ENCODE measurements around the gene GRM4. TPM values are rescaled to one million over a fixed set of nuclear protein-coding genes. Genes with fewer than 3 reads are reported as not detected.
A peak's percentile ranks its signal among the peaks of the same experiment; 100 is the strongest.

The GRM4 gene
- total RNA-seq, 1 donor from 2014 or later, result not detected

DNA sequence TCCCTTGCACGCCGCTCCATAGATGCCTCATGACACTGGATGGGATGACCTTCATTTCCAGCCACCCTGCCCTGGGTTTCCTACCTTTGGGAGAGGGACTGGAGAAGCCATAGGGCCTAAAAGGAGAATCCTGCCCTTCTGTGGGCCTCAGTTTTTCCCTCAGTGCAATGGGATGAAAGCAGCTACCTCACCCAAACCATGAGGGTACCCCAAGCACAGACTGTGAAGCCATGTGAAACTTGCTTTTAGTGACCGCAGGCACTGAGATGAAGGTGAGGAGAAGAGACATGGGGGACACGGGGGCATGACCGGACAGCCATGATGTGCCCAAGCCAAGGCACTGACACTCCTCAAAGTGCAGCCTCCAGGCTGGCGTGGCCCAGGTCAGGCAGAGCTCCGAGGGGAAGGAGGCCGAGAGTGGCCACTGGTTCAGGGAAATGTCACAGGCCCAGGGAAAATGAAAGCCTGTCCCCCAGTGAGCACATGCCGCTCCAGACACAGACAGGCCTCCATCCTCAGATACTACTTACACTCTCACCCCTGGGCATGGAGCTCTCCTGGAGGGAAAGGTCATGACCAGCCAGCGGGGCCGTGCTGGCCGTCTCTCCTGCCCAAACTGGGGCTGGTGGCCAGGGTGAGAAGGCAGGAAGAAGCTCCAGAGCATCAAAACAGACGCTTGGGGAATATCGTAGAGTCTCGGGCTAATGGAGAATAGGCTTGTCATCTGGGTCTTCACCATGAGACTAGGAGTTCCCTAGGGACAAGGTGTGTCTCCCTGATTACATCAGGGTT lies 116.2 kb downstream of the GRM4 start:
- H3K27ac ChIP-seq, result no peak overlapping the region
- TF ChIP-seq, protein P1, sequence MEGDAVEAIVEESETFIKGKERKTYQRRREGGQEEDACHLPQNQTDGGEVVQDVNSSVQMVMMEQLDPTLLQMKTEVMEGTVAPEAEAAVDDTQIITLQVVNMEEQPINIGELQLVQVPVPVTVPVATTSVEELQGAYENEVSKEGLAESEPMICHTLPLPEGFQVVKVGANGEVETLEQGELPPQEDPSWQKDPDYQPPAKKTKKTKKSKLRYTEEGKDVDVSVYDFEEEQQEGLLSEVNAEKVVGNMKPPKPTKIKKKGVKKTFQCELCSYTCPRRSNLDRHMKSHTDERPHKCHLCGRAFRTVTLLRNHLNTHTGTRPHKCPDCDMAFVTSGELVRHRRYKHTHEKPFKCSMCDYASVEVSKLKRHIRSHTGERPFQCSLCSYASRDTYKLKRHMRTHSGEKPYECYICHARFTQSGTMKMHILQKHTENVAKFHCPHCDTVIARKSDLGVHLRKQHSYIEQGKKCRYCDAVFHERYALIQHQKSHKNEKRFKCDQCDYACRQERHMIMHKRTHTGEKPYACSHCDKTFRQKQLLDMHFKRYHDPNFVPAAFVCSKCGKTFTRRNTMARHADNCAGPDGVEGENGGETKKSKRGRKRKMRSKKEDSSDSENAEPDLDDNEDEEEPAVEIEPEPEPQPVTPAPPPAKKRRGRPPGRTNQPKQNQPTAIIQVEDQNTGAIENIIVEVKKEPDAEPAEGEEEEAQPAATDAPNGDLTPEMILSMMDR (IDR thresholded peaks at IDR 0.05), result no peak
- DNase-seq (no peak), ATAC-seq (no peak)
- H3K9me3 ChIP-seq, result no peaks in the 10 kb centered on the region
- intact Hi-C loops (cut with DNase I), result no loop called here
- H3K4me1 ChIP-seq, result no peaks in the 10 kb centered on the region
- no peaks in the 10 kb centered on the region for H3K27me3 ChIP-seq (ENCODE audit: low read depth)
- H3K4me3 ChIP-seq, result no peak overlapping the region
- H3K36me3 ChIP-seq, result no peaks in the 10 kb centered on the region

DNA sequence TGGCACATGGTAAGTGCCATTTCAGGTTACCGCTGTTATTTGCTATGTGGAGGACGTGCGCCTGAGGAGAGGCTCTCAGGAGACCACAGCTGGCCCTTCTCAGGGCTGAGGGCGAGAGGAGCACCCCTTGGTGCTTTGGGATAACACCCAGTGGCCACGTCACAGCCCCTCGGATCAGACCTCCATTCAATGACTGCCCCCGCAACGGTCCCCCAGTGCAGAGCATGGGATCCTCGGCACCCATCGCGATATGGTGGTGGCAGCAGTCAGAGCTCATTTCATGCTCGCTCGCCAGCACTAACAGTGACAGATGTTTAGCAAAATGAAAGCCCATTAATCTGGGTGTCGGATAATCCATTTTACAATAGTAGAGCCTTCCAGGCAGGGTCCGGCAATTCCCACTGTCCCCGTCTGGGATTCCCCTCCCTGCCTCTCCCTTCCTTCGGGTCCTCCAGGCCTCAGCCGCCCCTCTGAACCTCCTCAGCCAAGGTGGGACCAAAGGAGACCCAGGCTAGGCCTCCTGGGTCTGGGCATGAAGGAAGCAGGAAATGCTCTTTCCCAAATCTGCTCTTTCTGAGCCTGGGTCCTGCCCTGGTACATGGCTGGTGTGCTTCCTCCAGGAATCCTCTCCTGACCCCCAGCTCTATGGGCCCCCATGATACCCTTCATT lies 117.1 kb downstream of the GRM4 start:
- H3K36me3 ChIP-seq, result no peaks in the 10 kb centered on the region
- TF ChIP-seq, protein P1 (IDR thresholded peaks at IDR 0.05), result no peak
- H3K4me3 ChIP-seq, result no peak overlapping the region
- no peaks in the 10 kb centered on the region for H3K4me1 ChIP-seq
- no peak for ATAC-seq
- intact Hi-C loops (cut with DNase I), result no loop called here
- H3K9me3 ChIP-seq, result no peaks in the 10 kb centered on the region
- DNase-seq, result no peak
- H3K27ac ChIP-seq, result no peak overlapping the region
- H3K27me3 ChIP-seq (ENCODE audit: low read depth), result no peaks in the 10 kb centered on the region

DNA sequence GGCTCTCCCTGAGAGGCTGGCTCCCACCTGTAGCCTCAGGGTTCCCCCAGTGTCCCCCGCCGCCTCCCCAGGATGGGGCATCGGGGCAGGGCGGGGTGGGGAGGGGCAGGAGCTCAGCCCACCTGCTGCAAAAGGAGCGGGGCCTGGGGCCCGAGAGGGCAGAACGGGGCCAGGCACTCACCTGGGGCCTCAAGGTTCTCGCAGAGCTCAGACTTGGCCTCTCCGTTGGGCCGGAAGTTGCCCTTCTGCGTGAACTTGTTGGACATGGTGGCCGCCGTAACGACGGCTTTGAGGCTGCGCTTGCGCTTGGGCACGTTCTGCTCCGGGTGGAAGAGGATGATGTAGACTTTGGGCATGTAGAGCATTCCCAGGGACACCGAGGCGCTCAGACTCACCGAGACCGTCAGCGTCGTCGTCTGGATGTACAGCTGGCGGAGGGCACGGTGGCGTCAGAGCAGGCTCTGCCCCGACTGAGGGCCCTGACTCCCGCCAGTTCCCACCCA lies 117.9 kb downstream of the GRM4 start:
- peaks cover under 1% of the 10 kb centered on the region for H3K27me3 ChIP-seq (ENCODE audit: low read depth)
- H3K4me1 ChIP-seq, result no peaks in the 10 kb centered on the region
- H3K9me3 ChIP-seq, result no peaks in the 10 kb centered on the region
- no peaks in the 10 kb centered on the region for H3K36me3 ChIP-seq
- no peak for DNase-seq
- H3K4me3 ChIP-seq, result no peak overlapping the region
- TF ChIP-seq, protein P1 (IDR thresholded peaks at IDR 0.05), result peak; percentile 20
- H3K27ac ChIP-seq, result no peak overlapping the region
- ATAC-seq, result peak in 1 of 2 donors; percentile 3
- intact Hi-C loops (cut with DNase I), result no loop called here

DNA sequence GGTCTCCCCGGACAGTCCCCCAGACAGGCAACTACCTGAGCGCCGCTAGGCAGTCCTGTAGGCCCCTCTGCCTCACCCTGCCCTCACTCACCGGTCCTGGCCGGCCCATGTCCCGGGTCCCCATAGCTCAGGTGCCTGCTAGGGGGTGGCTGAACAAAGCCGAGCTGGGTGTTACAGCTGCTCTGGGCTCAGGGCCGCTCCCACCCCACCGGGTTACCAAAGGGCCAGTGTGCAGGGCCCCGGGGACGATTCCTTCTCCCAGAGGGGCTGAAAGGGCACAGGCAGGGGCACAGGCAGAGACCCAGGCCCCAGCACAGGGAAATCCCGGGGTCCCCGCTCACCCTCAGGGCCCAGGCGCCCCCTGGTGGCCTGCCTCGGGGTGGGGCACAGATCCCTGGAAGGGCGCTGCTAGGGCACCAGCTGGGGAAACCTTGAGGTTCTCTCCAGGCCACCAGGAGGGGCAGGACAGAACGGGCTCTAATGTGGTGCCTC lies 118.4 kb downstream of the GRM4 start:
- TF ChIP-seq, protein P1 (IDR thresholded peaks at IDR 0.05), result peak; percentile 81
- Histone ChIP-seq H3K27ac (no peak overlapping the region), H3K9me3 (no peaks in the 10 kb centered on the region), H3K36me3 (no peaks in the 10 kb centered on the region), H3K27me3 (ENCODE audit: low read depth) (peaks cover 5% of the 10 kb centered on the region), H3K4me1 (no peaks in the 10 kb centered on the region), H3K4me3 (no peak overlapping the region)
- ATAC-seq (peak; percentile 47 to 64), DNase-seq (no peak)
- intact Hi-C loops (cut with DNase I), result no loop called here

DNA sequence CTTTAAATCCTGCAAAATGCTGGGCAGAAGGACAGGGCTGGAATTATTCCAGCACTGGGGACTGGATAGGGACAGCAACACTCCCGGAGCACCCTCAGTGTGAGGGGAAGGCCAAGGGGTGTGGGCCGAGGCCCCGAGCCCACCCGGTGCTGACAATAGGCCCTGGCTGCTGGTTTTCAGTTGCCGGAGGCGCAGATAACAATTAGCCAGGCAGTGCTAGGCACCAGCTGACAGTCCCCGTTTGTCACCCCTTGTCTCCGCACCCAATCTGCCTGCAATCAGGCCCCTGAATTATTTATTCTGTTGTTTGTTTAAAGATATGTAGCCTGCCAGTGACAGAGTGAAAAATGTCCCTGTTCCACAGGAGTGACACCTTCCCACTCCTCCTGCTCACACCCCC lies 120.0 kb downstream of the GRM4 start:
- Histone ChIP-seq H3K27me3 (ENCODE audit: low read depth) (peaks cover 7% of the 10 kb centered on the region), H3K36me3 (no peaks in the 10 kb centered on the region), H3K9me3 (no peaks in the 10 kb centered on the region), H3K4me3 (no peak overlapping the region), H3K4me1 (no peaks in the 10 kb centered on the region), H3K27ac (no peak overlapping the region)
- TF ChIP-seq, protein P1 (IDR thresholded peaks at IDR 0.05), result no peak
- intact Hi-C loops (cut with DNase I), result no loop called here
- DNase-seq (no peak), ATAC-seq (no peak)

Measured in lower lobe of right lung (tissue), 2 donors.